Keratinocyte (primary cell): ENCODE data around the gene HINT2. TPM values are rescaled to one million over a fixed set of nuclear protein-coding genes. Genes with fewer than 3 reads are reported as not detected.

Experiments
- DNase-seq: peaks from one replicate; pipeline ENCODE4 v3.0.0-alpha.2; 2011; ENCODE audit warnings: low read depth, missing footprints, low spot score
- FAIRE-seq: peaks from 2 replicates; lab custom pipeline; 2011; peaks lifted over from hg19 to GRCh38; lab: Jason Lieb, UNC
- H2AFZ ChIP-seq: 2 replicates; pipeline ENCODE4 v1.6.0; 2012; ENCODE audit warnings: low read length, control low read depth, inconsistent platforms; ENCODE audit not compliant: control insufficient read depth
- H3K27ac ChIP-seq: 2 replicates; pipeline ENCODE4 v1.5.1; 2011; ENCODE audit warnings: low read length; ENCODE audit not compliant: control insufficient read depth, insufficient read depth
- H3K27me3 ChIP-seq: 3 replicates; pipeline ENCODE4 v1.6.0; 2011; ENCODE audit warnings: low read length; ENCODE audit not compliant: control insufficient read depth, insufficient read depth; ENCODE audit errors: extremely low read depth
- H3K36me3 ChIP-seq, 2 experiments: 2 replicates in 1 of 2; 3 replicates in 1 of 2; pipeline ENCODE4 v1.5.1; 2011; ENCODE audit warnings: low read length in 2 of 2, mild to moderate bottlenecking in 1 of 2; ENCODE audit not compliant: control insufficient read depth in 2 of 2, insufficient read depth in 2 of 2; ENCODE audit errors: extremely low read depth in 1 of 2
- H3K4me1 ChIP-seq: 3 replicates; pipeline ENCODE4 v1.5.1; 2011; ENCODE audit warnings: low read length; ENCODE audit not compliant: control insufficient read depth, insufficient read depth; ENCODE audit errors: extremely low read depth
- H3K4me2 ChIP-seq: 3 replicates; pipeline ENCODE4 v1.6.0; 2011; ENCODE audit warnings: low read depth, low read length; ENCODE audit not compliant: control insufficient read depth, insufficient read depth; ENCODE audit errors: extremely low read depth
- H3K4me3 ChIP-seq, 3 experiments: fragments of 200-600 bp in 1 of 3; sonication (generic) in 1 of 3; 2 replicates in 2 of 3; 3 replicates in 1 of 3; pipeline ENCODE4 v1.5.1; 2011 to 2016; ENCODE audit warnings: low read length in 3 of 3, mild to moderate bottlenecking in 3 of 3, control low read depth in 2 of 3, inconsistent platforms in 1 of 3, low read depth in 1 of 3, mixed read lengths in 1 of 3, mixed run types in 1 of 3, moderate library complexity in 1 of 3; ENCODE audit not compliant: control insufficient read depth in 2 of 3, insufficient read depth in 2 of 3; ENCODE audit errors: extremely low read depth in 1 of 3
- H3K79me2 ChIP-seq: 2 replicates; pipeline ENCODE4 v1.6.0; 2012; ENCODE audit warnings: low read length; ENCODE audit not compliant: control insufficient read depth, insufficient read depth
- H3K9ac ChIP-seq: 3 replicates; pipeline ENCODE4 v1.6.0; 2011; ENCODE audit warnings: low read length; ENCODE audit not compliant: control insufficient read depth, insufficient read depth; ENCODE audit errors: extremely low read depth
- H3K9me1 ChIP-seq: 3 replicates; pipeline ENCODE4 v1.6.0; 2011; ENCODE audit warnings: low read length; ENCODE audit not compliant: control insufficient read depth, insufficient read depth; ENCODE audit errors: extremely low read depth
- H3K9me3 ChIP-seq: 2 replicates; pipeline ENCODE4 v1.5.1; 2012; ENCODE audit warnings: low read depth, low read length; ENCODE audit not compliant: control insufficient read depth
- H4K20me1 ChIP-seq: 3 replicates; pipeline ENCODE4 v1.6.0; 2011; ENCODE audit warnings: low read length; ENCODE audit not compliant: control insufficient read depth, insufficient read depth; ENCODE audit errors: extremely low read depth
- EZH2 ChIP-seq: IDR thresholded peaks from one replicate; pipeline ENCODE4 v1.6.1; 2012; ENCODE audit warnings: inconsistent platforms, mild to moderate bottlenecking, low read length, moderate library complexity
- dilution Hi-C: fragments of 300-500 bp; cut with MboI; formaldehyde crosslinking; loops from one replicate; pipeline ENCODE4 v1.7.0; 2020; ENCODE audit warnings: low sequenced_read_pairs; ENCODE audit not compliant: extremely low pct_ligation_motif_present
- polyA plus RNA-seq, 5 experiments: library from polyadenylated mRNA; depleted of rRNA in 3 of 5; stranded (reverse) in 3 of 5; stranded (forward) in 1 of 5; unstranded in 1 of 5; fragments of >200 nt; gene quantifications; 1 replicate in 1 of 5; 2 replicates in 3 of 5; 3 replicates in 1 of 5; pipeline versions ENCODE4 v1.2.1 to v1.2.3, GENCODE V29; 2011 to 2012; ENCODE audit warnings: missing spikeins in 2 of 5, low read depth in 1 of 5, low replicate concordance in 1 of 5
- TF ChIP-seq, protein P1 (sequence below), 3 experiments: IDR thresholded peaks in 1 of 3; conservative IDR thresholded peaks in 1 of 3; optimal IDR thresholded peaks in 1 of 3; 2 replicates in 2 of 3; 3 replicates in 1 of 3; pipeline versions ENCODE3 to v1.5.1; 2011; ENCODE audit warnings: low read length in 3 of 3, mild to moderate bottlenecking in 3 of 3, moderate library complexity in 2 of 3, control low read depth in 1 of 3, inconsistent platforms in 1 of 3; ENCODE audit not compliant: insufficient read depth in 2 of 3; ENCODE audit errors: extremely low read depth in 1 of 3

The HINT2 gene
- polyA plus RNA-seq, 1 donor (not counting 4 experiments of a cell fraction or from before 2014, with no cell fraction given), result 16.6 TPM

DNA sequence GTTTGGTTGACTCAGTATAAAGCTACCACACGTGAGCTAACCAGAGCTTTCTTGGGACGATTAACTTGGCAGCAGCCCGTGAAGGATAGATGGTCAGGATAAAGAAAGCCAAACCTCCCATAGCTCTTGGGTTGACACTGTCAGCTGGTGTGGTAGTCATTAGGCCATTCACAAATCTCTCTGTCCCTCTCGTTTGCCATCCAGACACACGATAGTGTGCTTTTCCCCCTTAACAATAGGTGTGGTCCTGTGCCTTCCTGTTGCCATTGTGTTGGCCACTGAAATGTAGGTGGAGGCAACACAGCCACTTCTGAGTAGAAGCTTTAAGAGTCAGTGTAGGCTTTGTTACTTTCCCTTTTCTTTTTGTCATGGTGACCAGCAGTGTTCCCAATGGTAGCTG is 43.6 kb upstream of the HINT2 start:
- Histone ChIP-seq H2AFZ (no peak overlapping the region), H3K79me2 (no peaks in the 10 kb centered on the region), H4K20me1 (no peaks in the 10 kb centered on the region), H3K27ac (no peak overlapping the region), H3K4me2 (no peak overlapping the region), H3K36me3 (no peaks in the 10 kb centered on the region), H3K4me1 (no peaks in the 10 kb centered on the region), H3K27me3 (peaks cover 17% of the 10 kb centered on the region), H3K4me3 (no peak overlapping the region), H3K9ac (no peak overlapping the region), H3K9me3 (no peaks in the 10 kb centered on the region), H3K9me1 (no peaks in the 10 kb centered on the region)
- FAIRE-seq, result no peak
- no peak for DNase-seq
- no peak for TF ChIP-seq EZH2
- TF ChIP-seq, protein P1, sequence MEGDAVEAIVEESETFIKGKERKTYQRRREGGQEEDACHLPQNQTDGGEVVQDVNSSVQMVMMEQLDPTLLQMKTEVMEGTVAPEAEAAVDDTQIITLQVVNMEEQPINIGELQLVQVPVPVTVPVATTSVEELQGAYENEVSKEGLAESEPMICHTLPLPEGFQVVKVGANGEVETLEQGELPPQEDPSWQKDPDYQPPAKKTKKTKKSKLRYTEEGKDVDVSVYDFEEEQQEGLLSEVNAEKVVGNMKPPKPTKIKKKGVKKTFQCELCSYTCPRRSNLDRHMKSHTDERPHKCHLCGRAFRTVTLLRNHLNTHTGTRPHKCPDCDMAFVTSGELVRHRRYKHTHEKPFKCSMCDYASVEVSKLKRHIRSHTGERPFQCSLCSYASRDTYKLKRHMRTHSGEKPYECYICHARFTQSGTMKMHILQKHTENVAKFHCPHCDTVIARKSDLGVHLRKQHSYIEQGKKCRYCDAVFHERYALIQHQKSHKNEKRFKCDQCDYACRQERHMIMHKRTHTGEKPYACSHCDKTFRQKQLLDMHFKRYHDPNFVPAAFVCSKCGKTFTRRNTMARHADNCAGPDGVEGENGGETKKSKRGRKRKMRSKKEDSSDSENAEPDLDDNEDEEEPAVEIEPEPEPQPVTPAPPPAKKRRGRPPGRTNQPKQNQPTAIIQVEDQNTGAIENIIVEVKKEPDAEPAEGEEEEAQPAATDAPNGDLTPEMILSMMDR (optimal IDR thresholded peaks at IDR 0.05 in 1 of 3, IDR thresholded peaks at IDR 0.05 in 1 of 3, conservative IDR thresholded peaks at IDR 0.05 in 1 of 3; ENCODE audit: extremely low read depth in 1 of 3, insufficient read depth in 2 of 3, low read length in 3 of 3), result no peak
- dilution Hi-C loops, result no loop called here

DNA sequence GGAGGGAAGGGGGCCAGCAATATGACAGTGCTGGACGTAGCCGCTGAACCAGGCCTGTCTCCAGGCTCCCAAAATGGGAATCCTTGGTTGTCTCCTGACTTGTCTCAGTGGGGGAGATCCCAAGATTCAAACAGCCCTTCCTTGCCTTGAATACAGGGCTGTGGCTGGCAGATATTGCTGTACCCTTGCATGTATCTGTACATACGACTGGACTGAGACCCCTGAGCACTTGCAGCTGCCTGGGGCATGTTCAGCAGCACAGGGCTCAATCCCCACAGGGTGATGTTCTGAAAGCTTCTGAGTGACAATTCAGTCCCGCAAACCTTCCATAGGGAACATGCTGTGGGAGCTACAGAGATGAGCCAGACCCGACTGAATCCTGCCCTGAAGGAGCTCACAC is 42.0 kb upstream of the HINT2 start:
- TF ChIP-seq EZH2, result no peak
- TF ChIP-seq, protein P1 (optimal IDR thresholded peaks at IDR 0.05 in 1 of 3, IDR thresholded peaks at IDR 0.05 in 1 of 3, conservative IDR thresholded peaks at IDR 0.05 in 1 of 3; ENCODE audit: extremely low read depth in 1 of 3, insufficient read depth in 2 of 3, low read length in 3 of 3), result no peak
- H3K27ac ChIP-seq, result no peak overlapping the region
- H4K20me1 ChIP-seq, result no peaks in the 10 kb centered on the region
- DNase-seq (no peak), FAIRE-seq (no peak)
- H3K36me3 ChIP-seq, result no peaks in the 10 kb centered on the region
- no peaks in the 10 kb centered on the region for H3K79me2 ChIP-seq
- dilution Hi-C loops, result no loop called here
- no peak overlapping the region for H3K4me3 ChIP-seq
- H3K9me1 ChIP-seq, result no peaks in the 10 kb centered on the region
- H3K4me2 ChIP-seq, result no peak overlapping the region
- H3K4me1 ChIP-seq, result no peaks in the 10 kb centered on the region
- H3K27me3 ChIP-seq, result peaks cover 17% of the 10 kb centered on the region
- no peaks in the 10 kb centered on the region for H3K9me3 ChIP-seq
- no peak overlapping the region for H2AFZ ChIP-seq
- no peak overlapping the region for H3K9ac ChIP-seq
